Measurements from ENCODE around the gene CDC20. TPM values are rescaled to one million over a fixed set of nuclear protein-coding genes. Genes with fewer than 3 reads are reported as not detected.
A peak's percentile ranks its signal among the peaks of the same experiment; 100 is the strongest.

Gene CDC20
- total RNA-seq, 5 donors from 2014 or later (not counting 1 experiment from before 2014, with no cell fraction given) = 0.88 to 2.8 (median 1.9) TPM

DNA sequence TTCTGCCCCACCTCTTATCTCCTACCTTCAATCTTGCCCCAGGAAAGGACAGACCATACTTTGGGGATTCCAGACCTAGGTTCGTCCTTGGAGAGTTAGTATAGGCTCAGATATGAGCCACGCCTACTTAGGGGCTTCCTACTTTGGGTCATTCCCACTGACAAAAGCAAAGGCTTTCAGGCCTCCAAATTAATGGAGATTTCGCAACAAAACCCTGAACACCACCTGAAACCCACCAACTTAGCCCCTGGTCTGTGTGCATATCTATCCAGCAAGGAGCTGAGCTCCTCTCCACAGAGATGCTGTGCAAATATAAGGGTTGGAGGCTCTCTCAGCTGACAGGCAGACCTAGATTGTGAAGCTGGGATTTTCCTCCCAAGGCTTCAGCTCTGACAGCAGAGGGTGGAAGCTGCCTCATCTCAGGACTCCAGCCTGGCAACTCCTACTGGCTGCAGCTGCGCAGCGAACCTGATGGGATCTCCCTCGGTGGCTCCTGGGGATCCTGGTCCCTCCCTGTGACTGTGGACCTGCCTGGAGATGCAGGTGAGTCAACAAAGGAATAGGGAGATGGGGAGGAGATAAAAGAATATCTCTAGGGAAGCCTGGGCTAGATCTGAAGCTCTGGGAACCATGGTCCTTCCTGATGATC is 19.1 kb upstream of the CDC20 start:
- CTCF ChIA-PET = no interaction called here
- no peaks in the 10 kb centered on the region for H3K4me1 ChIP-seq (ENCODE audit: control insufficient read depth in 1 of 2, extremely low read depth in 1 of 2, insufficient read depth in 2 of 2, low read length in 2 of 2)
- no peak overlapping the region for H3K4me3 ChIP-seq (ENCODE audit: control insufficient read depth in 1 of 2, extremely low read depth in 1 of 2, low read length in 1 of 2)
- Mint-ChIP-seq H3K4me3 (no peak overlapping the region), H3K27me3 (no peaks in the 10 kb centered on the region), H3K9me3 (no peaks in the 10 kb centered on the region), H3K27ac (no peak overlapping the region), H3K36me3 (no peaks in the 10 kb centered on the region), H3K4me1 (no peaks in the 10 kb centered on the region)
- H3K36me3 ChIP-seq (ENCODE audit: control insufficient read depth in 2 of 2, extremely low read depth in 1 of 2, insufficient read depth in 1 of 2, low read length in 1 of 2) = no peaks in the 10 kb centered on the region
- POLR2A ChIA-PET = no interaction called here
- H3K27ac ChIP-seq (ENCODE audit: low read length) = no peak overlapping the region
- DNase-seq (no peak), ATAC-seq (replicated peaks in 1 of 4) (no peak)
- 83% methylated on average over 3 of the region's 6 CpGs for whole genome bisulfite sequencing (ENCODE audit: insufficient coverage)
- H3K9me3 ChIP-seq = no peaks in the 10 kb centered on the region
- peaks cover 0 to 10% of the 10 kb centered on the region in 2 experiments for H3K27me3 ChIP-seq (replicated peaks in 1 of 2; ENCODE audit: control insufficient read depth in 2 of 2, extremely low read depth in 1 of 2, insufficient read depth in 2 of 2, low read length in 1 of 2)

DNA sequence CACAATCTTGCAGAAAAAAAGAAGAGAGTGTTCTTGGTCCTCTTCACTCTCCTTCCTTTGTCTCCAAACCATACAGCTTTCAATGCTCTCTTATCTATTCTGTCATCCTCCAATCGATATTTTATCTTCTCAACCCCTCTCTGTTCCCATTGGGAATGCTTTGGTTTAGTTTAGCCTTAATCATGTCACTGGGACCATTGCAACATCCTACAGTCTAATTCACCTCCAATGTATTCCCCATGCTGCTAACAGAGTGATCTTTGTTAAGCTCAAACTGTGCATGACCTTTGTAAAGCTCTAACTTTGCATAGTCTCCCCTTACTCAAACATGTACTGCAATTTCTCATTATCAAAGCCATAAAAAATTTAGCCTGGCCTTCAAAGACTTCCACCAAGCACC is 18.2 kb upstream of the CDC20 start:
- ChIA-PET CTCF (no interaction called here), POLR2A (no interaction called here)
- DNase-seq (no peak), ATAC-seq (replicated peaks in 1 of 4) (no peak)
- Mint-ChIP-seq H3K9me3 (no peaks in the 10 kb centered on the region), H3K36me3 (no peaks in the 10 kb centered on the region), H3K27me3 (no peaks in the 10 kb centered on the region), H3K4me1 (no peaks in the 10 kb centered on the region), H3K27ac (no peak overlapping the region), H3K4me3 (no peak overlapping the region)
- H3K27ac ChIP-seq (ENCODE audit: low read length) = no peak overlapping the region
- WGBS (ENCODE audit: insufficient coverage) = 60% methylated on average over 1 of the region's 1 CpG
- no peaks in the 10 kb centered on the region for H3K4me1 ChIP-seq (ENCODE audit: control insufficient read depth in 1 of 2, extremely low read depth in 1 of 2, insufficient read depth in 2 of 2, low read length in 2 of 2)
- H3K27me3 ChIP-seq (replicated peaks in 1 of 2; ENCODE audit: control insufficient read depth in 2 of 2, extremely low read depth in 1 of 2, insufficient read depth in 2 of 2, low read length in 1 of 2) = peaks cover 0 to 10% of the 10 kb centered on the region in 2 experiments
- H3K4me3 ChIP-seq (ENCODE audit: control insufficient read depth in 1 of 2, extremely low read depth in 1 of 2, low read length in 1 of 2) = no peak overlapping the region
- H3K36me3 ChIP-seq (ENCODE audit: control insufficient read depth in 2 of 2, extremely low read depth in 1 of 2, insufficient read depth in 1 of 2, low read length in 1 of 2) = no peaks in the 10 kb centered on the region
- no peaks in the 10 kb centered on the region for H3K9me3 ChIP-seq

DNA sequence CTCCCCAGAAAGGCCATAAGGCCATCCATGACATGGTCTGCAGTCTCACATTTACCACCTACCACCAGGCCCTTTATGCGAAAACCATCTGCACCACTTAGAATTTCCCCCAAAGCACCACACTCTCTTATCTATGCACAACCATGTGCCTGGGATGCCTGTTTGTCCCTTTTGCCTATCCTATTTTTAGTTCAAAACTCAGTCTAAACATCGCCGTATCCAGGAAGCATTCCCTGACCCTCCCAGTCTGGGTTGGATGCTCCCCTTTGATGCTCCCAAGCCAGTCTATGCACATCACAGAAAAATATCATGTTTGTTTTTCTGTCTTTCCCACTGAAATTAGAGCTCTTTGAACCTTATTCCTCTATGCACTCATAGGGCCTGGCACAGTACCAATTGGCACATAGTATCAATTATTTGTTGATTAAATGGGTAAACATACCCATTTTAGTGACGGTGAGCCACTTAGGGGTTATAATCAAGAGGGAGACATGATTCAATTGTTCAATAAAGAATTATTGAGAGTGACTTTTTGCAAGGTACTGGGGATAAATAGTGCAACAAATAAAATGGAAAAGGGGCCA is 14.4 kb upstream of the CDC20 start:
- Histone ChIP-seq H3K27ac (ENCODE audit: low read length) (no peak overlapping the region), H3K27me3 (replicated peaks in 1 of 2; ENCODE audit: control insufficient read depth in 2 of 2, extremely low read depth in 1 of 2, insufficient read depth in 2 of 2, low read length in 1 of 2) (peaks cover 0 to 2% of the 10 kb centered on the region in 2 experiments), H3K9me3 (no peaks in the 10 kb centered on the region), H3K36me3 (ENCODE audit: control insufficient read depth in 2 of 2, extremely low read depth in 1 of 2, insufficient read depth in 1 of 2, low read length in 1 of 2) (no peaks in the 10 kb centered on the region), H3K4me3 (ENCODE audit: control insufficient read depth in 1 of 2, extremely low read depth in 1 of 2, low read length in 1 of 2) (no peak overlapping the region), H3K4me1 (ENCODE audit: control insufficient read depth in 1 of 2, extremely low read depth in 1 of 2, insufficient read depth in 2 of 2, low read length in 2 of 2) (peaks cover 0 to under 1% of the 10 kb centered on the region in 2 experiments)
- Mint-ChIP-seq H3K27ac (no peak overlapping the region), H3K36me3 (no peaks in the 10 kb centered on the region), H3K9me3 (no peaks in the 10 kb centered on the region), H3K27me3 (no peaks in the 10 kb centered on the region), H3K4me1 (peaks cover under 1 to 1% (median 1%) of the 10 kb centered on the region in 3 donors), H3K4me3 (no peak overlapping the region)
- 96% methylated on average over 4 of the region's 4 CpGs for WGBS (ENCODE audit: insufficient coverage)
- ATAC-seq (replicated peaks in 1 of 4) (no peak), DNase-seq (no peak)
- POLR2A ChIA-PET = no interaction called here
- CTCF ChIA-PET = no interaction called here

DNA sequence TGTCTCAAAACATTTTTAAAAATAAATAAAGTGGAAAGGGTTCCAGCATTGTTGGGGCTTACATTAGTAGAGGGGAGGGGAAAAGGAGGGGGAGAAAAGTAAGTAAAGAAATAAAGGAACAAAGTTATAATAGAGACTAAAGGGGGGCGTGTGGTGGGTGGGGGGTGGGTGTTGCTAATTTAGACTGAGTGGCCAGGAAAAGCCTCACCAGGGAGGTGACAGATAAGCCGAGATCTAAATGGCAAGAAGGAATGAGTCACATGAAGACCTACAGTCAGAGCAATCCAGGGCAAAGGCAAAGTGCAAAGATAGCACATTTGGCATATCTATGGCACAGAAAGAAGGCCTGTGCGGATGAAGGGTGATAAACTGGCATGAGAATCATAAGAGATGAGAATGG is 13.7 kb upstream of the CDC20 start:
- 90% methylated on average over 2 of the region's 3 CpGs for WGBS (ENCODE audit: insufficient coverage)
- H3K4me3 ChIP-seq (ENCODE audit: control insufficient read depth in 1 of 2, extremely low read depth in 1 of 2, low read length in 1 of 2) = no peak overlapping the region

DNA sequence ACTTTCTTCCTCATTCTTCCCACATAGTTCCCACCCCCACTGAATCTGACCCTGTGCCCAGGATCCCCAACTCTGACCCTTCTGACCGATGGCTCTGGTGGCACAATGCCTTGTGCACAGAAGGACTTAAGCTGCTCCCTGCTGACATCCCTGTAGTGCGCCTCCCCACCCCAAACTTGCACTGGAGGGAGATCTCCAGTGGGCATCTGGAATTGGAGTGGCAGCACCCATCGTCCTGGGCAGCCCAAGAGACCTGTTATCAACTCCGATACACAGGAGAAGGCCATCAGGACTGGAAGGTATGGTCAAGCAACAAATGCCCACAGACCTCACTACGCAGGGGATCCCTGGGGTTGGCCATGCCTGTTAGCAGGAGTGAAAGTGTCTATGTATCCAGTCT is 12.1 kb upstream of the CDC20 start:
- H3K9me3 ChIP-seq = no peaks in the 10 kb centered on the region
- CTCF ChIA-PET = no interaction called here

More for the DNA sequence above, 13.7 kb upstream of the CDC20 start:
- ATAC-seq (replicated peaks in 1 of 4) (no peak), DNase-seq (no peak)
- Mint-ChIP-seq H3K27ac (no peak overlapping the region), H3K4me3 (no peak overlapping the region), H3K9me3 (no peaks in the 10 kb centered on the region), H3K36me3 (no peaks in the 10 kb centered on the region), H3K4me1 (peaks cover 4 to 7% (median 6%) of the 10 kb centered on the region in 3 donors), H3K27me3 (no peaks in the 10 kb centered on the region)
- H3K9me3 ChIP-seq = no peaks in the 10 kb centered on the region
- H3K27me3 ChIP-seq (replicated peaks in 1 of 2; ENCODE audit: control insufficient read depth in 2 of 2, extremely low read depth in 1 of 2, insufficient read depth in 2 of 2, low read length in 1 of 2) = no peaks in the 10 kb centered on the region
- POLR2A ChIA-PET = no interaction called here
- CTCF ChIA-PET = no interaction called here
- H3K27ac ChIP-seq (ENCODE audit: low read length) = no peak overlapping the region
- H3K36me3 ChIP-seq (ENCODE audit: control insufficient read depth in 2 of 2, extremely low read depth in 1 of 2, insufficient read depth in 1 of 2, low read length in 1 of 2) = no peaks in the 10 kb centered on the region
- peaks cover 0 to 5% of the 10 kb centered on the region in 2 experiments for H3K4me1 ChIP-seq (ENCODE audit: control insufficient read depth in 1 of 2, extremely low read depth in 1 of 2, insufficient read depth in 2 of 2, low read length in 2 of 2)

DNA sequence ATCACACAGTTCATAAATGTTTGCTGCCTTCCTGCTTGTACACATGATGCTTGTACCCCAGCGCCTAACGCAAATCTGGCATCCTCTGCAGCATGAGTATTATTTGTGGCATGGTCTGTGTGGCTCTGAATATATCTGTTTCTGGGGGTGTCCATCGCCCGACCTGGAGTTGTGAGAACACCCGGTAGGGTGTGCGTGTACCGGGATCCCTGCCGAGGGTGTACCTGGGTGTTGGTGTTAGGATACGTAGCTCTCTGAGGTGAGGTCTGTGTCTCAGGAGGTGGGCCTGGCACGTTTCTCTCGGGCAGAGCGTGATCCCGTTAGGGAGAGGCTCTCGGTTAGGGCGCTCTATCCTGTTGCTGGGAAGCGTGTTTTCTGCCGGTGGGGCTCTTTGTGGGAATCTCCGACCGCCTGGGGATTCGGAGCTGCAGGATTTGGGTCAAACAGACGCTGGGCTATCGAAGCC is 10.4 kb upstream of the CDC20 start:
- peaks cover 4 to 15% (median 6%) of the 10 kb centered on the region in 3 donors for H3K4me1 Mint-ChIP-seq
- ChIA-PET CTCF (interaction anchor here in 1 of 2 donors (0.6 kb wide), 1 partner anchor 202 kb away, joined by 4 read pairs; no protein-coding TSS in a partner anchor), POLR2A (no interaction called here)
- 92% methylated on average over 20 of the region's 22 CpGs for WGBS (ENCODE audit: insufficient coverage)
- H3K4me3 Mint-ChIP-seq = peak overlapping the region; percentile 7 to 70 (median 14)
- H3K27ac Mint-ChIP-seq = peak overlapping the region in 1 of 2 donors; percentile 62
- H3K27me3 Mint-ChIP-seq = no peaks in the 10 kb centered on the region
- Histone ChIP-seq H3K9me3 (no peaks in the 10 kb centered on the region), H3K4me1 (ENCODE audit: control insufficient read depth in 1 of 2, extremely low read depth in 1 of 2, insufficient read depth in 2 of 2, low read length in 2 of 2) (peaks cover 0 to 5% of the 10 kb centered on the region in 2 experiments), H3K27me3 (replicated peaks in 1 of 2; ENCODE audit: control insufficient read depth in 2 of 2, extremely low read depth in 1 of 2, insufficient read depth in 2 of 2, low read length in 1 of 2) (no peaks in the 10 kb centered on the region), H3K27ac (ENCODE audit: low read length) (peak overlapping the region; percentile 89), H3K36me3 (ENCODE audit: control insufficient read depth in 2 of 2, extremely low read depth in 1 of 2, insufficient read depth in 1 of 2, low read length in 1 of 2) (no peaks in the 10 kb centered on the region), H3K4me3 (ENCODE audit: control insufficient read depth in 1 of 2, extremely low read depth in 1 of 2, low read length in 1 of 2) (peak overlapping the region in 1 of 2 donors; percentile 51)
- ATAC-seq (replicated peaks in 1 of 4) (no peak), DNase-seq (no peak)
- no peaks in the 10 kb centered on the region for H3K36me3 Mint-ChIP-seq
- H3K9me3 Mint-ChIP-seq = no peaks in the 10 kb centered on the region

More for the DNA sequence above, 12.1 kb upstream of the CDC20 start:
- Histone ChIP-seq H3K27me3 (replicated peaks in 1 of 2; ENCODE audit: control insufficient read depth in 2 of 2, extremely low read depth in 1 of 2, insufficient read depth in 2 of 2, low read length in 1 of 2) (no peaks in the 10 kb centered on the region), H3K27ac (ENCODE audit: low read length) (no peak overlapping the region), H3K36me3 (ENCODE audit: control insufficient read depth in 2 of 2, extremely low read depth in 1 of 2, insufficient read depth in 1 of 2, low read length in 1 of 2) (no peaks in the 10 kb centered on the region), H3K4me1 (ENCODE audit: control insufficient read depth in 1 of 2, extremely low read depth in 1 of 2, insufficient read depth in 2 of 2, low read length in 2 of 2) (peaks cover 0 to 5% of the 10 kb centered on the region in 2 experiments), H3K4me3 (ENCODE audit: control insufficient read depth in 1 of 2, extremely low read depth in 1 of 2, low read length in 1 of 2) (no peak overlapping the region)
- 92% methylated on average over 4 of the region's 5 CpGs for WGBS (ENCODE audit: insufficient coverage)
- POLR2A ChIA-PET = interaction anchor here in 1 of 2 donors (0.6 kb wide), 1 partner anchor 11 kb away, joined by 3 read pairs; no protein-coding TSS in a partner anchor
- H3K27me3 Mint-ChIP-seq = no peaks in the 10 kb centered on the region
- no peaks in the 10 kb centered on the region for H3K36me3 Mint-ChIP-seq
- H3K9me3 Mint-ChIP-seq = no peaks in the 10 kb centered on the region
- H3K27ac Mint-ChIP-seq = no peak overlapping the region
- H3K4me1 Mint-ChIP-seq = peaks cover 4 to 7% (median 6%) of the 10 kb centered on the region in 3 donors
- no peak overlapping the region for H3K4me3 Mint-ChIP-seq
- DNase-seq (no peak), ATAC-seq (replicated peaks in 1 of 4) (no peak)
